ENCODE data around the gene LMO3.

Gene LMO3

DNA sequence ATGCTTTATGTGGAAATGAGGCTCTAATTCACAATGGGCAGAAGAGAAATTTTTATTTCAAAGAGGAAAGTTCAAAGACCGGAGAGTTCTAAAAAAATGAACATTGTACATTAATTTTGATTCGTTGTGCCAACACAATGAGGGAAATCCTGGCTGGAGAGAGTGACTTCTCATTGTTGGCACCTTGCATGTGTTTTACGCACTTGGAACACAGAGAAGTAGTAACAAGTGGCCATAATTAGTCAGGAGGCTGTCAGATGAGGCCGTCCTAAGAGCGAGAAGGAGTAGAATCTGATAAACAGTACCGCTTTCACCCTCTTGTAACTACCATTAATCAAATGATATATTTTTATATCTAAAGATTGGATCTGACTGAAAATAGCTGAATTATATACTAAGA, 6.9 kb downstream of the LMO3 start:
- peak; percentile 16 for DNase-seq

DNA sequence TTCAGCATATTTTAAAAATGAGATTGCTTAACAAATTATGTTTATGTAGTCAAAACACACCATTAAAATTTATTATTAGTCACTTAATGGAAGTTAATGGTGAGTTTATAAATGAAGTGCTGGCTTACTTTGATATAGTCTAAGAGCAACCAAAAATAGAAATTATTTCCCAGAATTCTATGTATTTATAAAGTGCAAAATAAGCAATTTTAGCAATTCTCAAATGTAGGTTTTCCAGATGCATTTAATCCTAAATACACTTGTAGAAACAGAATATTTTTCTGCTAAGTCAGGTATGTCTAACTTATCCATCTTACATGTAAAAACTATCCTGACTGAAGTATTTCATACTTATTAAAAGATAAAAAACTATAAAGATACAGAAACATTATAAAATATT, 11.2 kb downstream of the LMO3 start:
- DNase-seq = no peak

DNA sequence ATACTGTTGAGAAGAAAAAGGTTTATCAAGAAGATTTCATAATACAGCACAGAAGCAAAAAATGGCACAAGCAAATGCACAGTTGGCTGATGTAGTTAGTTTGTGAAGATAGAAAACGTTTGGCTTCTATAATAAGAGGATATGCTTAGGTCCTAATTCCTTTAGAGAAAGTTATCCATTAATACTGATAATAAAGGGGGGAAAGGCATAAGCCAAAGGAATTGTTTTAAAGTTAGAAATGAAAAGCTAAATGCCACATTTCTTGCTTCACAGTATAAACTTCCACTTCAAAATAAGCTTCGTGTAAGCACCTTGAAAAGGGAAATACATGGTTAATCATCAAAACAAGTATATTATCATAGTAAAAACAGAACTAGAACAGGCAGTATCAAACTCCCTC, 12.4 kb downstream of the LMO3 start:
- DNase-seq = no peak

DNA sequence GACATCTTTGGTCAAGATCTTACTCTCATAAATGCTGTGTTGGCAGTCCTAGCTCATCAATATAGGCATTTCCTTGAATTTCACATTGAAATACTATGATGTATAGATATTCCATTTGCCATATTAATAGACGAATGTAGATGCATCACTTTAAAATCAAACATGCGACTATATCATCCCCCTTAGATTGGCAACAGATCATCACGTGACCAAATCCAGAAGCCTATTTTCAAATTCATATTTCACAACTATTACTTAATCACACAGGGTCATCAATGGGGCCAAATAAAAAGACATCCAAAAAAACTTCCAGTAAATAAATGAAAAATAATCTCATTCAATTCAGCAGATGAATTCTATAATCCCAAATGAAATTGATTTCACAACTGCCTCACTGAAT, 15.3 kb downstream of the LMO3 start:
- no peak for DNase-seq

DNA sequence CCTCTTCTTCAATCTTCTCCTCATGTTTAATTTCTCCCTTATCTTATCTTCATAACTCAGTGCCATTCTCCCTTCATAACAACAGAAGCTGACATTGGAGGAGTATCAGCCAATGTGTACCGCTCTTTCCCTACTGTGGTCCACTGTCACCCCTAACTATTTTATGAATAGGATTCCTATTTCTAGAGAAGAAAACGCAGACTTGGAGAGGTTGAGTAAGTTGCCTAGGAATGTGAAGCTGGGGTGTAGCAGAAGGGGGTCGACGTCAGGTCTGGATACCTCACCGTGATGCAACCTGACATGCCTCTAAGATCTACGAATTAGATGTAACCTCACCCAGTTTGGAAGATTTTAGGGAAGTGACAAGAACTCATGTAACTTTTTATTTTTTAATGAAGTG, 17.1 kb downstream of the LMO3 start:
- DNase-seq = no peak

DNA sequence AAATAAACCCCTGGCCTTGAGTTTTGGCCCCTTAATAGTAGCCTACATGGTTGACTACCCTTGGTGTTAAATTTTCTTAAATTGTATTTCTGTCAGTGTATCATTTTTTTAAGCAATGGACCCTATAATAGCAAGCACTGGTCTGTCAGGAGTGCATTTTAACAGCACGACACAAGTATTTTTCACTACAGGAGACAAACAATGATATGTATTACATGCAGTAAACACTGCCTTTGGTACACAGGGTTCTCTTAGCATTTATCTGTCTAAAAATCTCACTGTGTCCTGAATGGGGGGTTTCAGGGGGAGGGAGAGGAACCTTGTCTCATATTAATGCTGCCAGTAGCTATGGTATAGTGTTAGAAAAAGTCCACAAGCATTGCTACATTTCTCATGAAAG, 18.4 kb downstream of the LMO3 start:
- DNase-seq = no peak

DNA sequence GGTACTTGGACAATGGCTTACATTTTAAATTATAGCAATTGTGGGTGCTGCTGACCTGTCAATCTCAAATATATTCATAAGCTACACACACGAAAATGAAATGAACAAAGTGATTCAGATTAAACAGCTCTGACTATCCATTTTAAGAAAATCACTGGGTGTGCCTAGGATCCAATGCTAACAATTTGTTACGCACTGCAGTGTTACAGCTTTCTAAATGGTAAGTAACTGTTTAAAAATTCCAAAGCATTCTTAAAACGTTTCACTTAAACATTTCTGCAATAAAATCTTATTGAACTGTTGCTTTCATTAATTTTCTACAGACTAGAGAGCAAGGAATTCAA, 18.9 kb downstream of the LMO3 start:
- no peak for DNase-seq

DNA sequence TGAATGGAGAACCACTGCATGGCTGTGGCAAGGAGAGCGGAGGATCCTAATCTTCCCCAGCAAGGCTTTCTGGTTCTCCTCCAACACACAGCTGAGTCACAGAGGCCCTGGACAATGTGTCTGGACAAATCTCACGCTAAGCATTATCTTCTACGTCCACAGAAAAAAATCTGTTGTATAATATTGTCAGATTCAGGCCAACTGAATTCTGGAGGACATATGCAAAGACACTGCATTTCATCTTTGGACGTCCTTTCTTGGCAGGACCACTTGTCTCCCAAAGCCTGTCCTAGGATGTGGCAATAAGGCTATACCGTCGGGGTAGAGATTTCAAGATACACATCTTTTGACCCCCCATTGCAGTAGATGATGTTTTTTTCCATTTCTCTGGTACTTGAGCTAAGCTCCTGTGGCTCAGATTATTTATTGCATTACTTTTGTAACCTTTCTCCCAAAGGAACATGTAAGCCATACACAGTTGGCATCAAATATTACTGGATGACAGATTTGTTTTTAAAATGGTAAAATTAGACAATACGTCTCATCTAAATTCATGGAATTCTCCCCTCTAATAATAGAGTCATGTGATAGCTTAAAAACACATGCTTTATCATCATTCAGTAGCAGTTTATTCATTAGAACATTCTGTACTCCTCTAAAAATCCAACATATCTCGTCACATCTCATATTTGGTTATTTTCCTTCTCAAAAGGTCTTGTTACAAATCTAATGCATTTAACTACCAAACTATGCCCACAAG, 19.4 kb downstream of the LMO3 start:
- no peak for DNase-seq

DNA sequence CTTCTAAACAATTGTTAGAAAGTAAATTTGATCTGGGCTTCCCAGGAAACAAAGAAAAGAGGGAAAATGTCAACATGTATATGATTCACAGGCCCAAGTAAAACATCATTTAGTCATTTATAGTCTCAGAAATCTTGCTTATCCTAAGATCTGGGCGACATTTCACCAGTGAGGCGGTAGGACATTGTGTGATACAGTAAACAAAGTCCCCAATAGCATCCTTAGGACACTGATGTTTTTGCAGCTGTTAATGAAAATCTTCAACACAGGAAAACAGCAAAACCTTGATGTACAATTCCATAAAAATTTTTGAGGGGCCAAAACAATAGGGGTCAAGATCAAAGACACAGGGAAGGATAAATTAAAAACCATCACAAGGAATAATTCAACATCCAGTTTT, 20.2 kb downstream of the LMO3 start:
- no peak for DNase-seq

DNA sequence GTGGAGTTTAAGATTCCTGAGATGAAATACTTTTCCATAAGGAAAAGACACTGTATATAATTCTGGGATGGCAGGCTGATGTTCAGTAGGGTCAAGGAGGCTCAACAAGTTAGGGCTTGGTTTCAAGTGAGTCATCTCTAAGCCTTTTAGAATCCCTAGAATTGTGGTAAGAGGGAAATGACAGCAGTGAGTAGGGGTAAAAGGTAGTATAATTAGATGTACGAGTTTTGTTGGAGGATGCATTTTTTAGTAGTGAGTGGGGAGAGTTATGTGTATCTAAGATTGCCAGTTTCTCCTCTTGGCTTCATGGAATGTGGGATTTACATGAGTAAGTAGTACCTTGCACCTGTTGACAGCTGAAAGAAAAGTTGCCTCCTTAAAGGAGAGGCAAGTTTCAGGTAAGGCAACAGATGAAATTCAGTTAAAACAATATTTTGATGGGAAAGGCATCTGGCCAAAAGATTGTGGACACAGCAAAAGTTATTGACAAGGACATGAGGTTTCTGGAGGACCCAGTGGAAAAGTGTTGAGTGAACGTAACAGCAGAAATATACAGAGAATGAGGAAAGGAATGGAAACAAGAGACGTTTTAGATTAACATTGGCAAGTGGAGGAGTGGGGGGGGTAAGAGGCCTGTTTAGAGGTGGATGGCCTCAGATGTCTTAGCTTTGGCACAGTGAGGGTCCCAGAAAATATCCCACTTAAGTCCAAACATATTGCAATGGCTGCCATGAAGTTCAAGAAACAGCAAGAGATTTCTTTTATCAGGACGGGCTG, 21.8 kb downstream of the LMO3 start:
- no peak for DNase-seq

DNA sequence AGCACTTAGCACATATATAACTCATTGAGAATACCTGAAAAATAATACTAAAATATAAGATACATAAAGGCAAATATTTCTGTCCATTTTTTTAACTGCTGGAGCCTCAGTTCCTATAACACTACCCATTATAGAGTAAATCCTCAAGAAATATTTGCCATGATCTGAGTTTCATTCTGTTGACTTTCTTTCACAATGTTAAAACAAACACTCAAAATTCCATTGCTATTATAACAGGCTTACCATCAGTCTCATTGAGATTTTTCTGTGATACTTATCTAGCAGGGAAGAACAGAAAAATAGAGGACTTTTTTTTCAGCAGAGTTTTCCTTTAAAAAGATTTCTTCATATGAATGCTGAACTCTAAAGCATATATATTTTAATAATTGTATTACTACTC, 24.5 kb downstream of the LMO3 start:
- no peak for DNase-seq

DNA sequence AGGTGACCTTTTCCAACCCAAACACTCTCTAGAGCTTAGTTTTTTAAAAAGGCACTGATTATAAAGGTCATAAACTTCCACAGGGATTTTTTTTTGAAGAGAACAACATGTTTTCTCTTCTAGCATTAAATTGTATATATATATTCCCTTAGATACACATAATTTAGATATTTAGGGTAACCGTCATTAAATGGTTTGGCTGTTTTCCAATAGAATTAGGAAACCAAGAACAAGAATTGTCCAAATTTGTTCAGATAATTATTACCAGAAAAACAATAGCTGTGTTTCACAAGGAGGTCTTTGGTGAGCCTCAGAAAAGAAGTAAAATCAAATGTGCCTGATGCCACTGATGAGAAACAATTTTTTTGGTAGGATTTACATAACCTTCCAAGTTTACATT, 26.9 kb downstream of the LMO3 start:
- DNase-seq = no peak

DNA sequence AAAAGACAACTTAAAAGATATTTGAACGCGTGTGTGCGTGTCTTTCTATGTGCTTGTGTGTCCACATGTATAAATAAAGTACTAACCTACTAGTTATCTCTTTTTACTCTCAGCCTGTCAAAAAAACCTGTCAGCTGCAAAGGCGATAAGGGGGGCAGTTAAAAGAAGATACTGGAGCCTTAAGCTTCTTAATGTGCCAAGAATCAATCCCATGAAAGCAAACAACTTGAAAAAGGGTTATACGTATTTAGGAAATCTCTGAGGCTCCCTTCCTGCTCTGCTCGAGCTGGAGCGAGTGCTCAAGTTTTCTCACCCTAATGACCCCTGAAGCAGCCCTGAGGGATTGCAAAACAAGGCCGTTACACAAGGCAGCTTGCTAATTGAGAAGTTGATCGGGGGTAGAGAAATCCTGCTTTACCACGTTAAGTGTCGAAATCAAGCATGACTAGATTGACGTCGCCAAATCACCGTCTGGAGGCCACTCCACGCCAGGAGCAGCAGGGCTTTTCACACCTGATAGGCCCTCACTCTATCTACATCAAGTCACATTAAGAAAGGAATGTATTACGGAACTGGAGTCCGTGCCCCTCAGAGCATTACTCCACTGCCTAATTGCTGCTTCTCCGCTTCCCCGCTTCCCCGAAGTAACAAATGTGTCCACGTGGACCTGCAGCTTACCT, 32.4 kb downstream of the LMO3 start:
- DNase-seq = no peak

DNA sequence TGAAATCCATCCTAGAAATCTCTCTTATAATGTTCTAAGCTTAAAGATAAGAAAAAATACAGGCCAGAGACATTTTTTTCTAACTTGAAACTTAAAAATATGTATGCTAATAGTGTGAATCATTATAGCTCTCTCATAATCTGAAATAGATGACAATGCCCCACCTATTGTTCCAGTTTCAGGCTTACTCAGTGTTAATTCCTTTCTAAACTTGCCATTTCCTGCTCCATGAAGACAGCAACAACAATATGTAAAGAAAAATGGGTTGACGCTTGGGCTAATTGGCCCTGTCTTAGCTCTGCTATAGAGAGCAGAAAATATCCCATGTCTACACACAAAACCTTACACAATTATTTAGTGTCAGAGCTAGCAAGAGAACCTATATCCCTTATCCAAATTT, 37.1 kb downstream of the LMO3 start:
- DNase-seq = no peak

DNA sequence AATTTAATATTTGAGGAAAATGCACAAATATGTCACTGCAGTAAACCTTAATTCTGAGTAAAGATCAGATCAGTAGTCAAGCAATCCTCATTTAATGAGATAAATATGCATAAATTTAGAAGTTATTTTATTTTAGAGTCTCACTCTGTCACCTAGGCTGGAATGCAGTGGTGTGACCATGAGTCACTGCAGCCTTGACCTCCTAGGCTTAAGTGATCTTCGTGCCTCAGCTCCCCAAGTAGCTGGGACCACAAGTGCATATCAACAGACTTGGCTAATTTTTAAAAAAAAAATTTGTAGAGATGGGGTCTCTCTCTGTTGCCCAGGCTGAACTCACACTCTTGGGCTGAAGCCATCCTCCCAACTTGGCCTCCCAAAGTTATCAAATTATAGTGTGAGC, 41.3 kb downstream of the LMO3 start:
- DNase-seq = no peak

DNA sequence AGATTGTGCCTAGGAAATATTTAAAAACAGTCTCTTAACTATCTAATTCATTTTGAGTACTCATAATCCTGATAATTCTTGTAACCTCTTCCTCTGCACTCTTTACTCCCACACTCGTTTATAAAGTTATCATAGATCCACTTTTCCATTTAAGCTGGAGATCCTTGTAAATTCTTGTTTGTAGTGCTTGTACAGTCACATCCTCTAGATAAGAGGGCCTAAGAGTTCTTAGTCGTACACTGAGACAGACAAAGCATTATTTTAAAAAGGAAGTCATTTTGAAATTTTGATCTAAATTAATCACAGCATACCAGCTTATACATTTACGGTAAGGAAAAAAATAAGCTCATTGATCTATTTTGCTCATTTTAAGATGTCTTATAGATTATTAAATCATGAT, 42.5 kb downstream of the LMO3 start:
- DNase-seq = no peak

DNA sequence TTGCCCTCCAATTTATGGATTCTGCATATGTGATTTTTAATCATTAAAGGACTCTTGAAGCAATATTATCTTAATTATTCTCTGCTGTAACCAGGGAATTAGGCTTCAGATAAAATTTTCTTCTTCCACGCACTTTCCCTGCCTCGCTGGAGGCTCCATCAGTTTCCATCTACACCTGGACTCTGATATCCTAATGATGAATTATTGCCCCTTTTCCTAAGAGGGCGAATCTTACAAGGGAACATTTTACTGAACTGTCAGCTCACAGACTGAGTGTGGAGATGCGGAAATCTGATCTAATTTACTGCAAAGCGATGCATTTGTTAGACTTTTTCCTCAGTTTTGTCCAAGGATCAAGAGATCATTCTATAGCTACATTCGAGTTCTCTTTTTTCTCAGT, 43.0 kb downstream of the LMO3 start:
- DNase-seq = no peak

DNA sequence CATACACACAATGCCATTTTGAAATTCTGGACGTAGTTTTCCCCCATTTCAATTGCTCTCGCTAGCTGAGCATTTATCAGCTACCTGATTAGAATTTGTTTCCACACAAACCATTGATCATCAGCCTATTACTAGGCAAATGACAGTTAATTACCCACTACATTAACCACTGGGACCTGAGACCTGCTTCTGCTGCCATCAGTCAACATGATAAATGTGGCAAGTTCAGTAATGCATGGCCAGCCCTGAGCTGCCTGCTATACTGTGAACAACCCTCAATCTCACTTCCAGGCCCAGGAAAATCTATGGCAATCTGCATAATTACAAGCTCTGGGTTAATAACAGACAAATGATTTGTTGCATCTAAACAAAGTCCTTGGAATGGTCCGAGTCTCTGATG, 43.5 kb downstream of the LMO3 start:
- DNase-seq = no peak

DNA sequence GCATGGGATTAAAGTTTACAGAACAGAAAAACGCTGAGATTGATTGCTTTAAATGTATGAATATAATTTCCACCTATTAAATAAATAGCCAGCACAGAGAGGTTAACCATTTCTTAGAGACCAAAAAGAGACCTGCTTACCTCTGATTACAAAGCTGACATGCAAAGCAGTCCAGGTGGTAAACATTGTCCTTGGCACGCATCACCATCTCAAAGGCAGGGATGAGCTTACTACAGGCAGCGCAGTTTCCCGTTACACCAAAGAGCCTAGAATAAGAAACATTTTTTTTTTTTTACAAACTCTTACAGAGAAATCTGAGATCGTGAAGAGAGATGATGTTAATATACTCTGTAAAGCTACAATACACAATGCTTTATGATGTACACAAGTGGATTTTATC, 45.7 kb downstream of the LMO3 start:
- peak; percentile 5 for DNase-seq

DNA sequence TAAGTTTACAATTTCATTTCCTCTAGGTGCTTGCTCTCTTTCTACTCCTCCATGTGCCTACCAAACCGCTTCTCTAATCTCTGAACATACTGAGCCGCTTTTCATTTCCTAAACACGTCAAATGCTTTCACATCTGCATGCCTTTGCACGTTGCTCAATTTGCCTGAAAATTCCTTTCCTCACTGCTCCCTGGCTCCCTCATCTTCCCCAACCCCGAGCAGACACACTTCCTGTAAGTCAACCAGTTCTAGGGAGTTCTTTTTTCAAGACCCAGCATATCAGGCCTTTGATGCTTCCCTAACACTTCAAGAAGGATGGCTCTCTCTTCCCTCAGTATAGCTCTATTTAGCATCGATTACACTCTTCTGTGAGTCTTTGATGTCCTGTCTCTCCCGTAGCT, 50.3 kb downstream of the LMO3 start:
- DNase-seq = no peak

DNA sequence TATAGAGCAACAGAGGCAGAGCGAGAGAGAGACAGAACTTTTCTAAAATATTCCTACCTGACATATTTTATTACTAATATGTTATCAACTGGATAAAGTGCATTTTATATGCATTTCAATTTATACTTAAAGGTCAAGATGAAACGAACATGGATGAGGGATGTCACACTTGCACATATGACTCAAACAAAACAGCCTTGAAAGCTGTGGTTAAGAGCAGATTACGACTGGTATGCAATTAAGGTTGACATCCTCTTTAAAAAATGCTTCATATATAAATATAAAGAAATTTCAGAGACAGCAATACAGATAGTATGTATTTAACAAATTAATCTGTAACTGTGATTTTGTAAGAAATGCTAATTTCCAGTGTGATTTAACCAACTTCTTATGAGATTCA, 52.5 kb downstream of the LMO3 start:
- DNase-seq = no peak

DNA sequence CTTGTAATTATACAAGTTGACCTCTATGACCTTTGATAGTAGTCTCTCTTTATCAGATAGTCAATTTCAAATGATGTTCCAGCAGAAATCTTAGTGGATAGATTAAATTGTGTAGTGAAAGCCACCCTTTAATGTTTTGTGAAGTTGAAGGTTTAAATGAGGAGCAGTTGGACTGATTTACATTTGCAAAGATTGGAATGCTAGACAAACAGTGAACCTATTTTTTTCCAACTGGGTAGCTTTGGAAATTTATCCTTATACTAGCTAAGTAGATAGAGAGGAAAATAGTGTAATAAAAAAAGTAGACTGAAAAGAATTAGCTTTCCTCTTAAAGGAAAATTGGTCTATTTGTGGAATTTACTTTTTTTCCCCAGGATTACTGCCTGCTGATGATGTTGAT, 53.7 kb downstream of the LMO3 start:
- no peak for DNase-seq

DNA sequence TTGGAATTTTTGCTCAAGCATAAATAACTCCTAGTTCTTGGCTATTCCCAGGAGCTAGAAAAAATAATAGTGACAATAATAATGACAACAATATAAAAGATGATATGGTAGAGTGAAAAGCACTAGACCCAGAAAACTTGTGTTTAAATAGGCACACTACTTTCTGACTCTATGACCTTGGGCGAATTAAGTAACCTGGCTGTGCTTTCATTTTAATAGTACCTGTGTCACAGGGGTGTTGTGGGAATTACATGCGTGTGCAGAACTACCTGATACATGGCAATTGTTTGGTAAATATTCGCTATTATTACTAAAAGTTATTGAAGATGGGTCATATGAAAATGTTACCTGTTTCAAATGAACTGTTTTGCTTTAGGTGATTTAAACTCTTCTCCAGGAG, 60.1 kb downstream of the LMO3 start:
- no peak for DNase-seq

DNA sequence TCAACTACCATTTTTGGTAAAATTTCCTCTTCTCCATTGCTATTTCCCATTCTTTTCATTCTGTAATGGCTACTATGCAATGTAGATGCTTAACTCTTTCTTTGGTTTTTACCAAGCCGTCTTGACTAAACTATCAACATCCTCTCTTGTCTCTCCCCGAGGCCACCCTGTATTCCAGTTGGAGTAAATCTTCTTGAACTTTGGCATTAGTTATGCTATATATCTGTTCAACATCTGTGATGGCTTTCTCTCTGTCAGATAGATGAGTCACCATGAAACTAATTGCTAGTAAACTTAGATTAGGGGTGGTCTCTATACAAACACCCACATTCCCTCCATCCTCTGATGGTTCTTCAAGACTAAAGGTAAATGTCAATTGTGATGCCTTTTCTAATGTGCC, 63.4 kb downstream of the LMO3 start:
- DNase-seq = no peak

Measured in COR-L47 (cell line).